HG03039 (cell line): ENCODE data around the gene SOX6.
"Not testable (repeated sequence)": the region's sequence is repeated elsewhere in the genome, so short reads cannot be mapped to it uniquely, and the experiment has no call there.

Experiments used
- ATAC-seq: cut with Tn5 transposase; IDR thresholded peaks from one replicate; pipeline ENCODE4 v1.9.1; 2021; ENCODE audit warnings: mild to moderate bottlenecking, moderate library complexity; ENCODE audit not compliant: unreplicated experiment

SOX6 gene

GRCh38 chr11:16058671-16059070 is 297.7 kb downstream of the SOX6 start:
- no peak for ATAC-seq

GRCh38 chr11:16052750-16053149 is 303.6 kb downstream of the SOX6 start:
- no peak for ATAC-seq

GRCh38 chr11:16049611-16050010 is 306.7 kb downstream of the SOX6 start:
- no peak for ATAC-seq

GRCh38 chr11:16047073-16047472 is 309.3 kb downstream of the SOX6 start:
- no peak for ATAC-seq

GRCh38 chr11:16043617-16044016 is 312.7 kb downstream of the SOX6 start:
- ATAC-seq, result no peak

GRCh38 chr11:16041207-16041606 is 315.1 kb downstream of the SOX6 start:
- ATAC-seq, result no peak

DNA sequence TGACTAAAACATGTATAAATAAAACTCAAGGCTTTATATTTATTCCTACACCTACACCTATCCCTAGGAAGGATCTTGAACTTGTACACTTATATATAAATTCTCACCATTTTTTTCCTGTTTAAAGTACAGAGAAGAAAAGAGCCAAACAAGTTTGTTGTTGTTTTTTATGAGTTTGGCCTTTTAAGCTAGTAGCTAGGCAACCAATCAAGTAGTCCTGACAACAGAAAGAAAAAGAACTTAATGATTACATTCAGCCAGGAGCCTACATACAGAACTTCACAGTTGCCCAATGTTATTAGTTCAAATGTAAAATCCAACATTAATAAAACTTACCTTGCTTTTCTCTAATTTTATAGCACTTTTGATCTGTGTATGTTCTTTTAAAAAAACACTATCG is 316.2 kb downstream of the SOX6 start:
- ATAC-seq, result no peak

GRCh38 chr11:16037179-16037578 is 319.2 kb downstream of the SOX6 start:
- no peak for ATAC-seq

- ATAC-seq, result no peak
These were observed 320.1 kb downstream of the SOX6 start for GRCh38 chr11:16036218-16036617.

GRCh38 chr11:16034074-16034473 is 322.3 kb downstream of the SOX6 start:
- ATAC-seq, result no peak

DNA sequence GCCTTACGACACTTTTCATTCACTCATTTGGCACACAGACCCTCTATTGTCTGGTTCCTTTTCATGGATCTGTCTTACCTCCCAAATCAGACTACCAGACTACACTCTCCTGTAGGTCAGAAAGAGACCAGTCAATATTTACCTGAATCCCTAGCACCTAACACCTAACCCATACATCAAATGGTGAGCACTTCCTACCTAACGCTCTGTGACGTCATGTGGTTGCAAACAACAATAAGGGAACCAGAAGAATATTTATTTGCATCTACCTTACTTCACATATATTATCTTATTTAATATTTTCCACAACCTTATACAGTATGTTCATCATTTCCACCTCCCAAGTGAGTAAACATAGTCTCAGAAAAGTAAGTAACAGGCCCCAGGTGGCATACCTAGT is 323.4 kb downstream of the SOX6 start:
- ATAC-seq, result no peak

DNA sequence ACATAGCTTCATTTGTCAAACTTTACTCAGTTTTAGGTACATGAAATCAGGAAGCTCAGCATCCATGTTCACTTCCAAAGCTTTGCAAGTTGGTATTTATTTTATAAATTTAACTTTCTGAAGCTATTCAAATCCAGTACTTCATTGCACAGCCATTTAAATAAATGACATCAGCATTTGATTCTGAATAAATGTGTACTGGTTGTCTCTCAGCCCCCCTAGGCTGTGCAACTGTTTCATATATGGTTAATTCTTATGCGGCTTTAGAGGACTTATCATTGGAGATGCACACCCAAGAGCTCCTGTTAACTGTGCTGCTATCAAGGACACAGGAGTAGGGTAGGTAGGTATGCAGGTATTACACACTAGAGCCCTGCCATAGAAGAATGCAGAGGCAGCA is 325.1 kb downstream of the SOX6 start:
- ATAC-seq, result no peak

GRCh38 chr11:16030664-16031063 is 325.7 kb downstream of the SOX6 start:
- ATAC-seq, result no peak

DNA sequence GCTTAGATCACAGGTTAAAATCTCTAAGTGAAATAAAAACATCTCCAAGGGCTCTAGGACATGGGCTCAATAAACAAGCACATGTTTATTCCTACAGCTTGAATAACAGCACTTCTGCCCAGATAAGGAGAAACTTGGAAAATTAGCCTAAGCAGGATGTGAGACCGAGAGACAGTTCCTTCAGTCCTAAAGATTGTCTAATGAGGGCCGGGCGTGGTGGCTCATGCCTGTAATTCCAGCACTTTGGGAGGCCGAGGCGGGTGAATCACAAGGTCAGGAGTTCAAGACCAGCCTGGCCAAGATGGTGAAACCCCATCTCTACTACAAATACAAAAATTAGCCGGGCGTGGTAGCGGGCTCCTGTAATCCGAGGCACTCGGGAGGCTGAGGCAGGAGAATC is 327.2 kb downstream of the SOX6 start:
- ATAC-seq, result not testable (repeated sequence)

DNA sequence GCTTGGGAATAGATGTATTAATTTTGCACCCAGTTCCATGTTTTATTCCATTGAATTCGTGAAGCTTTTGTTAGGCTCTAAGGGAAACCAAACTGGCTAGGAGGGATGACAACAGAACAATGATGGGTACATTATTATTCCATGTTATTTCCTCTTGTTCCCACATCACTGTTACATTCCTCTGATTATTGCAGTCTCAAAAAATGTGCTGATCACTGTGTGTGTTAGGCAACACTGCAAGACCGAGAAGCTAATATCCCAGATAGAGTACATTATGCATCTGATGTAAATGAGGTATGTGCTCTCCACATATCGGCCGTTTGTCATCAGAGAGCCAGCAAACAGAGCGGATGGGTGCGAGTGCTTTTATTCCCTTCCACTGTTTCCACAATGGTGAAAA is 327.9 kb downstream of the SOX6 start:
- ATAC-seq, result no peak

- no peak for ATAC-seq
These were observed 328.7 kb downstream of the SOX6 start for GRCh38 chr11:16027621-16028020.

- ATAC-seq, result no peak
These were observed 329.5 kb downstream of the SOX6 start for GRCh38 chr11:16026849-16027248.

GRCh38 chr11:16018931-16019330 is 337.4 kb downstream of the SOX6 start:
- ATAC-seq, result no peak

GRCh38 chr11:16016468-16016829 is 339.9 kb downstream of the SOX6 start:
- no peak for ATAC-seq

DNA sequence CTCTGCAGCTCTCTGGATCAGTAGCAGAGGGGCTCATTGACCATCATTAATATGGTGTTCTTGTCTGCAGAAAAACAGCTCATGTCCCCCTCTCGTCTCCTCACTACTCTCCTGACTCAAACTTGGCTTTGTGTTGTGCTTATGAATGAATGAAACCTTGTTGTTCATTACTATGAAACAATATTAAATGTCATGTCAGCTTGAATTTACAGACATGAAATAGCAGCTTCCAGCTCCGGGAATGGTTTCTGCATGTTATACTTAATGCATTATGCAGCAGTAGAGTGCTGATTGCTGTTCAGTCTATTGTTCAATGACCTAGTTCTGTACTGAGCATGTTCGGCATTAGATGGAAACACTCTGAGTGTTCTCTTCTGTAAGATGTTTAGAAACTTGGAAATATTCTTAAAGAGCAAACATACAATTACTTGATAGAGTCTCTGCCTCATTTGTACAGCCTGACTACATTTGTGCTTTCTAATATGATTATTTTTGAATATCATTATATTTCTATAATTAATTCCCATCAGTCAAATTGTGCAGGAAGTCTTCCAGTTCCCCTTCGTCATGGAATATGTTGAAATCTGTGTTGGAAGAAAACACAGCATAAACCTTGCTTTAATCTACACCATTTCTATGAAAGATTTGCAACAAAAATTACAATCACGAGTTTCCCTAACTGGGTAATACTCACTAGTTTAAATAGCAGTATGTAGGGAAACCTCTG is 340.4 kb downstream of the SOX6 start:
- ATAC-seq, result no peak

DNA sequence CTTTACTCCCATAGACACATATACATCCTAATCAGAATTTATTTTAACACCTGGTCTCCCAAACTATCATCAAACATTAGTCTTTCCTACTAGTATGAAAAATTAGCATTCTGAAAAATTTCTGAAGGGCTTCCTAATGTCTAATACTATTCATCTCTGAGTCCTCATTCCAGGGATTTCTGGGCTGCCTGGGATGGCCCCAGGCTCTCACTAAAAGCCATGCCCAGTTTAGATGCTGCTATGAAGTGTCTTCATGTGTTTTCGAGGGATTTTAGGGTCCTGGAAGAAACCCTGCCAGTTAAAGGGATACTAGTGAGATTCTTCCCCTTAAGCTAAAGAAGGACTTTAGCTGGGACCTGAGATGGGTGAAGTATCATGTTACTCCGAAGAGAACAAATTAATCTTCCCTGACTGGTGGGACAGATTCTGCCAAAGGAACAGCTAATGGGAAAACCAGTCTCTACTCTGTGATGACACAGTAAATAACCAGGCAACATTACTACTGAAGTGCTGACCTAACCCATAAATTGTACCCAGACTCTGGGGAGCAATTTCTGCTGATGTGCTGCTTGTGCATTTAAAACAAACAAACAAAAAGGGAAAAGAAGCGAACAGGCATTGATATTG is 342.6 kb downstream of the SOX6 start:
- ATAC-seq, result no peak

DNA sequence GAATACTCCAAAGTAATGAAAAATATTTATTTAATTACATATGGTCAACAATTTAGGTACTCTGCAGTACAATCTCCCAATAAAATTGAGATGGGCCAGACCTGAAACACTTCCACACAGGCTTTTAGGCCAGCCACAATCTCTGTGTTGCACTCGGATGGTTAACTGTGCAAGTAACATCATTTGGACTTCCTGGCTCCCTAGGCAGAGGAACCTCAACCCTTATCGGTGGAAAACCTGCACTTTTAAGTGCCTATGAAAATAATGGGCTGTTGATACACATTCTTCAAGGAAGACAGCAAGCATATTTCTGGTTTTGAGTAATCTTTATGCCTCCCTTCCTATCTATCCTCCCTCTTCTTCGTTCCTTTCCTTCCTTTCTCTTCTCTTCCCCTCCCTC is 343.1 kb downstream of the SOX6 start:
- ATAC-seq, result no peak
